Vagina (tissue), 2 donors: ENCODE measurements around the gene STK36. TPM values are rescaled to one million over a fixed set of nuclear protein-coding genes. Genes with fewer than 3 reads are reported as not detected.

ENCODE experiments used
- DNase-seq, 2 donors: peaks; one replicate each; pipeline ENCODE4 v3.0.0-alpha.2; 2017; ENCODE audit errors: extremely low spot score in 2 of 2
- H3K27ac ChIP-seq: fragments of 200-600 bp; sonication (generic); one replicate; pipeline ENCODE4 v1.5.1; 2019
- H3K27me3 ChIP-seq: fragments of 200-600 bp; sonication (generic); one replicate; pipeline ENCODE4 v1.5.1; 2019
- H3K36me3 ChIP-seq, 2 donors: fragments of 200-600 bp; sonication (generic); one replicate each; pipeline ENCODE4 v1.5.1; 2017 to 2019
- H3K4me1 ChIP-seq: fragments of 200-600 bp; sonication (generic); one replicate; pipeline ENCODE4 v1.5.1; 2019
- H3K4me3 ChIP-seq, 2 donors: fragments of 200-600 bp; sonication (generic); 1 replicate in 1 of 2; 2 replicates in 1 of 2; pipeline ENCODE4 v1.5.1; 2016 to 2019
- H3K9me3 ChIP-seq: fragments of 200-600 bp; sonication (generic); one replicate; pipeline ENCODE4 v1.5.1; 2019
- POLR2A ChIP-seq, 2 donors: fragments of 450-650 bp; IDR thresholded peaks; one replicate each; pipeline ENCODE4 v1.6.1; 2017; ENCODE audit warnings: antibody characterized with exemption in 2 of 2, mild to moderate bottlenecking in 2 of 2, moderate library complexity in 2 of 2
- POLR2AphosphoS5 ChIP-seq, 2 donors: sonication (generic); formaldehyde crosslinking; IDR thresholded peaks; one replicate each; pipeline ENCODE4 v1.9.0; 2017; ENCODE audit warnings: antibody characterized with exemption in 2 of 2, mild to moderate bottlenecking in 2 of 2, low read depth in 1 of 2; ENCODE audit not compliant: insufficient read depth in 1 of 2
- intact Hi-C: fragments of 100-400 bp; cut with DNase I; formaldehyde crosslinking; loops from one replicate; pipeline ENCODE4 v1.15.1; 2023
- total RNA-seq: library from RNA; depleted of rRNA; stranded (reverse); fragments of >200 nt; gene quantifications from one replicate; pipeline ENCODE4 v1.2.3, GENCODE V29; 2016
- TF ChIP-seq, protein P1 (sequence below), 3 experiments: fragments of 450-650 bp in 2 of 3; fragments of 200-600 bp in 1 of 3; sonication (generic) in 1 of 3; IDR thresholded peaks; one replicate each; pipeline ENCODE4 v1.5.1; 2017 to 2019; ENCODE audit warnings: antibody characterized with exemption in 3 of 3, mild to moderate bottlenecking in 2 of 3, moderate library complexity in 2 of 3

The STK36 gene
- total RNA-seq, 1 donor from 2014 or later, result 59.9 TPM

DNA sequence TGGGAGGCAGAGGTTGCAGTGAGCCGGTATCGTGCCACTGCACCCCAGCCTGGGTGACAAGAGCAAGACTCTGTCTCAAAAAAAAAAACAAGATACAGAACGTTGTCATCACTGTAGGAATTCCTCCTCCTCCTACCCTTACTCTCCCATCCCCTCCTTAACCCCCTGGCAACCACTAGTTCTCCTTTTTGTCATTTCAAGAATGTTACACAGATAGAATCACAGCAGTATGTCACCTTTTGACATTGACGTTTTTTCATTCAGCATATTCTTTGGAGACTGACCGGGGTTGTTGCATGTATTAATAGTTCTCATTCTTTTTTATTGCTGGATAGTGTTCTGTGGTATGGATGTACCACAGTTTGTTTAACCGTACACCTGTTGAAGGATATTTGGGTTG is 71.2 kb downstream of the STK36 start:
- TF ChIP-seq, protein P1, sequence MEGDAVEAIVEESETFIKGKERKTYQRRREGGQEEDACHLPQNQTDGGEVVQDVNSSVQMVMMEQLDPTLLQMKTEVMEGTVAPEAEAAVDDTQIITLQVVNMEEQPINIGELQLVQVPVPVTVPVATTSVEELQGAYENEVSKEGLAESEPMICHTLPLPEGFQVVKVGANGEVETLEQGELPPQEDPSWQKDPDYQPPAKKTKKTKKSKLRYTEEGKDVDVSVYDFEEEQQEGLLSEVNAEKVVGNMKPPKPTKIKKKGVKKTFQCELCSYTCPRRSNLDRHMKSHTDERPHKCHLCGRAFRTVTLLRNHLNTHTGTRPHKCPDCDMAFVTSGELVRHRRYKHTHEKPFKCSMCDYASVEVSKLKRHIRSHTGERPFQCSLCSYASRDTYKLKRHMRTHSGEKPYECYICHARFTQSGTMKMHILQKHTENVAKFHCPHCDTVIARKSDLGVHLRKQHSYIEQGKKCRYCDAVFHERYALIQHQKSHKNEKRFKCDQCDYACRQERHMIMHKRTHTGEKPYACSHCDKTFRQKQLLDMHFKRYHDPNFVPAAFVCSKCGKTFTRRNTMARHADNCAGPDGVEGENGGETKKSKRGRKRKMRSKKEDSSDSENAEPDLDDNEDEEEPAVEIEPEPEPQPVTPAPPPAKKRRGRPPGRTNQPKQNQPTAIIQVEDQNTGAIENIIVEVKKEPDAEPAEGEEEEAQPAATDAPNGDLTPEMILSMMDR (IDR thresholded peaks at IDR 0.05), result no peak
- TF ChIP-seq POLR2A (IDR thresholded peaks at IDR 0.05), result no peak
- no peak for TF ChIP-seq POLR2AphosphoS5 (IDR thresholded peaks at IDR 0.05; ENCODE audit: insufficient read depth in 1 of 2, low read depth in 1 of 2)
- Histone ChIP-seq H3K27me3 (no peaks in the 10 kb centered on the region), H3K4me1 (no peaks in the 10 kb centered on the region), H3K36me3 (peaks cover 0 to 55% of the 10 kb centered on the region in 2 donors), H3K27ac (no peak overlapping the region), H3K4me3 (no peak overlapping the region), H3K9me3 (no peaks in the 10 kb centered on the region)
- intact Hi-C loops, result no loop called here
- DNase-seq, result no peak

DNA sequence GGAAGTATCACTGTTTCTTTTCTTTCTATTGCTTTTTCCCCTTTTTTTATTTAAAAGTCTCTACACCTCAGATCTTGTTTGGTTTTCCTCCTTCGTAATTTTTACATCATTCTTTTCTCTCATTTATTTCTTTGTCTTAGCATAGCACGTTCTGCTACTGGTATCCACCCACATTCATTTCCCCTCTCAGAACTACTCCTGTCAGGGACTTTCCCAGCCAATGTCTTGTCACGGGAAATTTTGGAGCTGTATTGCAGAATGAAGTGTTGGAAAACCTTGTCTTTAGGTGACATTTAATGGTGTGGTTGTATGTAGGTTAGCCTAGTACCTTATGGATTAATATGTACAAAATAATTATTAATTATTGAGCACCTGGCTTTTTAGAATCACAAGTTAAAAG is 72.7 kb downstream of the STK36 start:
- intact Hi-C loops, result no loop called here
- Histone ChIP-seq H3K36me3 (peaks cover 0 to 56% of the 10 kb centered on the region in 2 donors), H3K27me3 (no peaks in the 10 kb centered on the region), H3K27ac (no peak overlapping the region), H3K4me3 (no peak overlapping the region), H3K9me3 (no peaks in the 10 kb centered on the region), H3K4me1 (no peaks in the 10 kb centered on the region)
- TF ChIP-seq POLR2A (IDR thresholded peaks at IDR 0.05), result no peak
- TF ChIP-seq, protein P1 (IDR thresholded peaks at IDR 0.05), result no peak
- no peak for TF ChIP-seq POLR2AphosphoS5 (IDR thresholded peaks at IDR 0.05; ENCODE audit: insufficient read depth in 1 of 2, low read depth in 1 of 2)
- DNase-seq, result no peak

DNA sequence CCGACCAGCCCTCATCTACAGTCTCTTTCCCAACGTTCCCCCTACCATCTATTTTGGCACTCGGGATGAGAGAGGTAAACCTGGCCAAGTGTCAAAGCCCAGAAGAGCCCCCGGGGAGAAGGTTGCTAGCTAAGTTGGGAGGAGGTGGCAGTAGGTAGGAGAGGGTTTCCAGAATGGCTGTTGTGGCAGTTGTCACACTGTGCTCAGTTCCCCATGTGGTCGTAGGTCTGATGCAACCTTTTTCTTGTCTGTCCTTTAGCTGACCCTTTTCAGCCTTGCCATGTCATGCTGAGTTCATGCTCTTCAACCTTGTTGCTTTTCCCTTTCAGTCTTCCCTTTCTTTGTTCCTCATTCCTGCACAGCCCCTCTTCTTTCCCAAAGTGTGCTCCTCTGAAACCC is 73.3 kb downstream of the STK36 start:
- H3K4me1 ChIP-seq, result no peaks in the 10 kb centered on the region
- H3K36me3 ChIP-seq, result peaks cover 3 to 56% of the 10 kb centered on the region in 2 donors
- no peak overlapping the region for H3K4me3 ChIP-seq
- peak in 1 of 2 donors; percentile 62 for DNase-seq
- no peaks in the 10 kb centered on the region for H3K27me3 ChIP-seq
- H3K27ac ChIP-seq, result no peak overlapping the region
- no peak for TF ChIP-seq POLR2AphosphoS5 (IDR thresholded peaks at IDR 0.05; ENCODE audit: insufficient read depth in 1 of 2, low read depth in 1 of 2)
- TF ChIP-seq, protein P1 (IDR thresholded peaks at IDR 0.05), result no peak
- no peak for TF ChIP-seq POLR2A (IDR thresholded peaks at IDR 0.05)
- H3K9me3 ChIP-seq, result no peaks in the 10 kb centered on the region
- intact Hi-C loops, result no loop called here

DNA sequence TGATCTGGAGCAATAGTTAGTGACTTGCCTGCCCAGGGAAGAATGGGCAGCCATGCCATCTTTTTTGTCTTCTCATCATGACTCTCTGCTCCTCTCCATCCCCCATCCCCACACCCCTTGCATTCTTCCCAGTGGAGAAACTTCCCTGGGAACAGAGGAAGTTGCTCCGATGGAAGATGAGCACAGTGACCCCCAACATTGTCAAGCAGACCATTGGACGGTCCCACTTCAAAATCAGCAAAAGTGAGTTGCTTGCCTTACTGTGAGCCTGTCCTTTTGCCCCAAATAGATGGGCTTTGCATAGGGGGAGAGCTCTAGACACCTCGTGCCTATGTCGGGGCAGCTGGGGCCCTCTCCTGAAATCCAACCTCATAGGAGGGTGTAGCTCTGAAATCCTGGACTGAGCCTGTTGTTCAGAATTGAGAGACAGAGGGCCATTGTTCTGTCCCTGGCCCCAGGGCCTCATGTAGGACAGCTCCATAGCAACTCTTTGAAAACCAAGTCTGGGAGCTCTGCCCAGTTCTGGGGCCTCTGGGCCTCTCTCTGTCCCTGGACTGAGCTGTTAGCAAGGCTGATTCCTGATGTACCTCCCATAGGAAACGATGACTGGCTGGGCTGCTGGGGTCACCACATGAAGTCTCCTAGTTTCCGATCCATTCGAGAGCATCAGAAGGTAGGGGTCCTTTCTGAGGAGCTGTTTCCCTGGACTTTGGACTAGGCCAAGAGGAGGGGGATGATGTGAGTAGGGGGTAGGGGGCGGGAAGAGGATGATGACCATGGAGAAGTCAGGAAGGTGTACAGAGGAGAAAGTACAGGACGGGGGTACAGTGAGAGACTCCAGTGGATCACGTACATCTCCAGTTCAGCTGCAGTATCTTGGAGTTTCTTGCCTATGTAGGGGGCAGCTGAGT is 73.9 kb downstream of the STK36 start:
- H3K9me3 ChIP-seq, result no peaks in the 10 kb centered on the region
- TF ChIP-seq POLR2A (IDR thresholded peaks at IDR 0.05) (no peak), POLR2AphosphoS5 (IDR thresholded peaks at IDR 0.05; ENCODE audit: insufficient read depth in 1 of 2, low read depth in 1 of 2) (no peak)
- TF ChIP-seq, protein P1 (IDR thresholded peaks at IDR 0.05), result no peak
- no peak overlapping the region for H3K4me3 ChIP-seq
- no peaks in the 10 kb centered on the region for H3K4me1 ChIP-seq
- intact Hi-C loops, result no loop called here
- no peak overlapping the region for H3K27ac ChIP-seq
- H3K27me3 ChIP-seq, result no peaks in the 10 kb centered on the region
- DNase-seq, result peak in 1 of 2 donors; percentile 67
- peaks cover 3 to 50% of the 10 kb centered on the region in 2 donors for H3K36me3 ChIP-seq

DNA sequence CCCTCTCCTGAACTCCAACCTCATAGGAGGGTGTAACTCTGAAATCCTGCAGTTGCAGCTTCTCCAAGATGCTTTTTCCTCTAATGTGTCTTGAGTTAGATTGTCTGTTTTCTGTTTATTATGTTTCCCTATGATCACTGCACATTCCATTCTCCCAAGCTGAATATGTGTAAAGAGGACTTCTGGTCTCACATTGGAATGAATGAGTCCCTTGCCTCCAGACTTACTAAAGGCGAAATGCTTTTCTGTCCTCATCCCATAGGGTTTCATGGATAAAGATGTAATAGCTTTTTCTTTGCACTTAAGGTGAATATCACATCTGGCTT is 74.5 kb downstream of the STK36 start:
- no peaks in the 10 kb centered on the region for H3K9me3 ChIP-seq
- no peak overlapping the region for H3K4me3 ChIP-seq
- no peak overlapping the region for H3K27ac ChIP-seq
- intact Hi-C loops, result no loop called here
- no peak for DNase-seq
- H3K4me1 ChIP-seq, result no peaks in the 10 kb centered on the region
- TF ChIP-seq, protein P1 (IDR thresholded peaks at IDR 0.05), result no peak
- no peaks in the 10 kb centered on the region for H3K27me3 ChIP-seq
- peaks cover 3 to 44% of the 10 kb centered on the region in 2 donors for H3K36me3 ChIP-seq
